ENCODE data around the gene SERPINA3. TPM values are rescaled to one million over a fixed set of nuclear protein-coding genes. Genes with fewer than 3 reads are reported as not detected.
A peak's percentile ranks its signal among the peaks of the same experiment; 100 is the strongest.

The SERPINA3 gene
- total and polyA plus RNA-seq, 2 of the 8 experiments (the other 6 are each of a cell fraction or from before 2014, with no cell fraction given), result not detected

DNA sequence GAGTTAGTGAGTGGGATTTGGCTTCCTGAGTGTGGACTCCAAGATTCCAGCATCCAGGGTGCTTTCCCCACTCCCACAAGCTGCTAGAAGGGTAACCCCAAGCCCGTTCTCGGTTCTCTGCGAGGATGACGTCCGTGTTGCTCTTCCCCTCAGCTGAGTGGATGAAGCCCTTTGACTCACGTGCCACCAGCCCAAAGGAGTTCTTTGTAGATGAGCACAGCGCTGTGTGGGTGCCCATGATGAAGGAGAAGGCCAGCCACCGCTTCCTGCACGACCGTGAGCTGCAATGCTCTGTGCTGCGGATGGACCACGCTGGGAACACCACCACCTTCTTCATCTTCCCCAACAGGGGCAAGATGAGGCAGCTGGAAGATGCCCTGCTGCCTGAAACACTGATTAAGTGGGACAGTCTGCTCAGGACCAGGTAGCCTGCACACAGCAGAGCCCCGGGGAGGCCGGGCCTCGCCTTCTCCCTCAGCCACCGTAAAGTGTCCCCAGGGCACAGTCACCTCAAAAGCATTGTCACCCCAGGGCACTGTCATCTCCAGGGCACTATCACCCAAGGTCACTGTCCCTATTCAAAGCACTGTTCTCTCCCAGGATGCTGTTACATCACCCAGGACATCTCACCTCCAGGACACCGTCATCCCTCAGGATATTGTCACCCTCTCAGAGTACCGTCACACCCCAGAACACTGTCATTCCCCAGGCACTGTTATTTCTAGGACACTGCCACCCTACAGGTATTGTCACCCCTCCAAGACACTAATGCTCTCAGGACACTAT is 31.3 kb downstream of the SERPINA3 start:
- no peak overlapping the region for H3K9ac ChIP-seq (replicated peaks in 1 of 4; ENCODE audit: extremely low read depth in 1 of 4, low read depth in 3 of 4, low read length in 3 of 4)
- H3K79me1 ChIP-seq (ENCODE audit: low read depth, low read length), result no peaks in the 10 kb centered on the region
- no peaks in the 10 kb centered on the region; the same call in 1 of the 2 replicates for H3K23me2 ChIP-seq (ENCODE audit: low read depth, low read length)
- H2BK5ac ChIP-seq (ENCODE audit: low read depth, low read length), result no peak overlapping the region
- no peak overlapping the region for H3K4me3 ChIP-seq (ENCODE audit: extremely low read depth in 1 of 4, insufficient read depth in 2 of 4, low read depth in 3 of 4, low read length in 4 of 4)
- no peak overlapping the region for H4K5ac ChIP-seq (ENCODE audit: insufficient read length, low read depth, low read length)
- ChIA-PET POLR2A (ENCODE audit: partially characterized antibody) (no interaction called here), CTCF (ENCODE audit: partially characterized antibody) (no interaction called here)
- FAIRE-seq (no peak), DNase-seq (ENCODE audit: low read depth in 1 of 2, low spot score in 2 of 2) (no peak)
- no peaks in the 10 kb centered on the region for H3K4me1 ChIP-seq (replicated peaks in 1 of 4; ENCODE audit: control insufficient read depth in 3 of 4, insufficient read depth in 4 of 4, low read length in 3 of 4)
- no peak overlapping the region for H2BK120ac ChIP-seq (replicated peaks; ENCODE audit: low read depth, low read length)
- no peaks in the 10 kb centered on the region for H4K20me1 ChIP-seq (replicated peaks in 1 of 2; ENCODE audit: control insufficient read depth in 1 of 2, insufficient read depth in 2 of 2, low read length in 2 of 2)
- H2BK20ac ChIP-seq (ENCODE audit: low read length), result no peak overlapping the region
- H3K27me3 ChIP-seq (replicated peaks in 1 of 4; ENCODE audit: control insufficient read depth in 3 of 4, extremely low read depth in 1 of 4, insufficient read depth in 3 of 4, low read length in 3 of 4), result no peaks in the 10 kb centered on the region
- H3K14ac ChIP-seq (ENCODE audit: insufficient read length), result no peak overlapping the region
- no peaks in the 10 kb centered on the region; a peak in 1 of 4 replicates for H3K9me3 ChIP-seq (ENCODE audit: insufficient read depth in 2 of 2, low read depth in 1 of 2, low read length in 1 of 2)
- H3K23ac ChIP-seq (ENCODE audit: insufficient read length), result no peak overlapping the region
- H2AK5ac ChIP-seq (ENCODE audit: low read depth, low read length), result no peak overlapping the region
- H3K36me3 ChIP-seq (ENCODE audit: control insufficient read depth in 2 of 4, insufficient read depth in 4 of 4, low read length in 3 of 4), result no peaks in the 10 kb centered on the region
- H2BK15ac ChIP-seq (ENCODE audit: low read length), result no peak overlapping the region
- H3K4ac ChIP-seq (replicated peaks; ENCODE audit: insufficient read length, low read depth, low read length), result no peak overlapping the region
- peak overlapping the region; percentile 42; the same call in 1 of the 2 replicates for H4K8ac ChIP-seq (ENCODE audit: extremely low read depth, insufficient read depth, low read length)
- no peak overlapping the region for H4K91ac ChIP-seq (replicated peaks; ENCODE audit: insufficient read length, low read length)
- no peaks in the 10 kb centered on the region for H3K79me2 ChIP-seq (ENCODE audit: control insufficient read depth in 1 of 2, insufficient read depth in 2 of 2, low read length in 2 of 2)
- WGBS, 2 experiments (ENCODE audit: extremely low coverage in 1 of 2, insufficient coverage in 1 of 2, insufficient read length in 1 of 2, insufficient replicate concordance in 2 of 2, low coverage in 1 of 2, low lambda C conversion rate in 2 of 2, missing lambda C conversion rate in 1 of 2), result 91% methylated on average over 18 of the region's 18 CpGs; no CpG with 5 or more reads in 1 of the 2 experiments
- no peak overlapping the region for H2BK12ac ChIP-seq (ENCODE audit: low read depth, low read length)
- H3K4me2 ChIP-seq (ENCODE audit: insufficient read depth in 1 of 2, low read depth in 2 of 2, low read length in 2 of 2), result no peak overlapping the region
- no peak overlapping the region for H3K27ac ChIP-seq (ENCODE audit: low read depth, low read length)
- no peak overlapping the region for H2AFZ ChIP-seq (ENCODE audit: low read length)
- H3K18ac ChIP-seq (ENCODE audit: extremely low read depth, low read length), result no peak overlapping the region
- H3K56ac ChIP-seq (replicated peaks; ENCODE audit: insufficient read length, low read depth, low read length), result no peak overlapping the region
- TF ChIP-seq, protein P1, sequence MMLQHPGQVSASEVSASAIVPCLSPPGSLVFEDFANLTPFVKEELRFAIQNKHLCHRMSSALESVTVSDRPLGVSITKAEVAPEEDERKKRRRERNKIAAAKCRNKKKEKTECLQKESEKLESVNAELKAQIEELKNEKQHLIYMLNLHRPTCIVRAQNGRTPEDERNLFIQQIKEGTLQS (IDR thresholded peaks at IDR 0.05; ENCODE audit: insufficient read depth, low read depth, low read length), result no peak
- TF ChIP-seq TAF1 (IDR thresholded peaks at IDR 0.05; ENCODE audit: low read depth, low read length) (no peak), KDM5A (IDR thresholded peaks at IDR 0.05; ENCODE audit: low read length) (no peak), SIN3A (conservative IDR thresholded peaks at IDR 0.05 in 1 of 2, IDR thresholded peaks at IDR 0.05 in 1 of 2; ENCODE audit: low read depth in 1 of 2, low read length in 2 of 2) (no peak), POU5F1 (IDR thresholded peaks at IDR 0.05; ENCODE audit: low read depth, low read length) (no peak), YY1 (IDR thresholded peaks at IDR 0.05; ENCODE audit: low read depth, low read length) (no peak), RFX5 (IDR thresholded peaks at IDR 0.05; ENCODE audit: borderline replicate concordance, low read depth, low read length) (no peak), CTCF (IDR thresholded peaks at IDR 0.05; ENCODE audit: control extremely low read depth in 1 of 3, insufficient read depth in 1 of 3, low read depth in 1 of 3, low read length in 3 of 3) (no peak)
- TF ChIP-seq, protein P2, sequence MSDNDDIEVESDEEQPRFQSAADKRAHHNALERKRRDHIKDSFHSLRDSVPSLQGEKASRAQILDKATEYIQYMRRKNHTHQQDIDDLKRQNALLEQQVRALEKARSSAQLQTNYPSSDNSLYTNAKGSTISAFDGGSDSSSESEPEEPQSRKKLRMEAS (IDR thresholded peaks at IDR 0.05), result no peak
